Activated CD4-positive, alpha-beta memory T cell treated with anti-CD3 and anti-CD28 coated beads for 36 hours (primary cell): Measurements from ENCODE around the gene LBX2. TPM values are rescaled to one million over a fixed set of nuclear protein-coding genes. Genes with fewer than 3 reads are reported as not detected.
A peak's percentile ranks its signal among the peaks of the same experiment; 100 is the strongest.

Experiments used
- CTCF ChIA-PET: fragments of 350-600 bp; sonication (Branson Sonifier 250); formaldehyde crosslinking; loops from one replicate; lab custom pipeline; 2021; ENCODE audit warnings: antibody characterized with exemption, inconsistent platforms; lab: Charles Lee
- POLR2A ChIA-PET: fragments of 350-600 bp; sonication (Branson Sonifier 250); formaldehyde crosslinking; loops from one replicate; lab custom pipeline; 2021; ENCODE audit warnings: antibody characterized with exemption; lab: Charles Lee
- DNase-seq: peaks from one replicate; pipeline ENCODE4 v3.0.0-alpha.2; 2020
- H3K27ac Mint-ChIP-seq: one replicate; pipeline ENCODE4 v1.8.0; 2021; ENCODE audit warnings: mixed read lengths
- H3K27me3 Mint-ChIP-seq: one replicate; pipeline ENCODE4 v1.8.0; 2021; ENCODE audit warnings: mixed read lengths
- H3K36me3 Mint-ChIP-seq: one replicate; pipeline ENCODE4 v1.8.0; 2021; ENCODE audit warnings: mixed read lengths
- H3K4me1 Mint-ChIP-seq: one replicate; pipeline ENCODE4 v1.8.0; 2021; ENCODE audit warnings: low read depth, mixed read lengths
- H3K4me3 Mint-ChIP-seq: one replicate; pipeline ENCODE4 v1.8.0; 2021; ENCODE audit warnings: mild to moderate bottlenecking, mixed read lengths
- H3K9me3 Mint-ChIP-seq: one replicate; pipeline ENCODE4 v1.8.0; 2021; ENCODE audit warnings: mixed read lengths
- intact Hi-C: fragments of 100-400 bp; cut with micrococcal nuclease; formaldehyde crosslinking; loops from one replicate; pipeline ENCODE4 v1.15.1; 2023
- total RNA-seq, 2 experiments: library from RNA; stranded (reverse); gene quantifications; one replicate each; pipeline ENCODE4 v1.2.3, GENCODE V29; 2021

Gene LBX2, protein sequence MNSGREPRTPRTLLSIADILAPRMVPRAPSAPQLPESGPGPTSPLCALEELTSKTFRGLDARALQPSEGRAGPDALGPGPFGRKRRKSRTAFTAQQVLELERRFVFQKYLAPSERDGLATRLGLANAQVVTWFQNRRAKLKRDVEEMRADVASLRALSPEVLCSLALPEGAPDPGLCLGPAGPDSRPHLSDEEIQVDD
- under 1 TPM; 0.52 to 0.63 TPM for total RNA-seq

DNA sequence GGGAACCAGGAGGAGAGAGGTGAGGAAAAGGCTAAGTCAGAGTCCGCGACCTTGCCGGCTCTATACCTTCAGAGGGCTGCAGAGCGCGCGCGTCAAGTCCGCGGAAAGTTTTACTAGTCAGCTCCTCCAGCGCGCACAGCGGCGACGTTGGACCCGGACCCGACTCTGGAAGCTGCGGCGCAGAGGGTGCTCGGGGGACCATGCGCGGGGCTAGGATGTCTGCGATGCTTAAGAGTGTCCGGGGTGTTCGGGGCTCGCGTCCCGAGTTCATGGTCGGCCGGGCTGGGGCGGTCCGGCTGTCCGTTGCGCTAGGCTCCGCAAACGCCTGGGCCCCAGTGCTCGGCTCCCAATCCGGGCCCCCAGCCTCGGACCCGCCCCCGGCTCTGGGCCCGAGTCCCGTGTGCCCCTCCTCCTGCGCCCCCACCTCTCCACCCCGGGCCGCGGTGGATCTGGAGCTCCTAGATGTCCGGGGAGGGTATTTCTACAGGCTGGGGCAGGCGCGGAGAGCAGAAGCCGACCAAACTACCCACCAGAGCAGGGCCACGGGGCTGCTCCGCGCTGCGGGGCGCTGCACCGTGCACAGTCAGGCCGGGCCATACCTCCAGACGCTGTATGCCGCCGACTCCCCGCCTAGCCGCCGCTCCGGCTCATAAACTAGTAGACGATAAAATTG lies at the start of gene LBX2:
Gene LBX2 (minus strand): TSS at position 337 of the 673 bp plus-strand sequence. CDS start 66 bp downstream, at position 271.
- ChIA-PET CTCF (interaction anchor here (0.8 to 1.7 kb wide), 3 partner anchors 16 to 90 kb away, joined by 3 to 4 read pairs (median 3); partner anchors contain the start of genes CCDC142 and TTC31), POLR2A (interaction anchor here (1.1 to 1.4 kb wide), 2 partner anchors 17 to 40 kb away, joined by 3 read pairs; partner anchors contain the start of gene CCDC142)
- DNase-seq = peak; percentile 49
- Mint-ChIP-seq H3K9me3 (no peaks in the 10 kb centered on the region), H3K27ac (no peak within 1 kb of the TSS), H3K4me1 (peaks cover 41% of the 10 kb centered on the region), H3K27me3 (peaks cover 58% of the 10 kb centered on the region), H3K36me3 (peaks cover 6% of the 10 kb centered on the region), H3K4me3 (peak within 1 kb of the TSS; percentile 75)
- intact Hi-C loops = loop anchor here (5.0 kb wide), 1 partner anchor 33 kb away; no protein-coding TSS in a partner anchor

DNA sequence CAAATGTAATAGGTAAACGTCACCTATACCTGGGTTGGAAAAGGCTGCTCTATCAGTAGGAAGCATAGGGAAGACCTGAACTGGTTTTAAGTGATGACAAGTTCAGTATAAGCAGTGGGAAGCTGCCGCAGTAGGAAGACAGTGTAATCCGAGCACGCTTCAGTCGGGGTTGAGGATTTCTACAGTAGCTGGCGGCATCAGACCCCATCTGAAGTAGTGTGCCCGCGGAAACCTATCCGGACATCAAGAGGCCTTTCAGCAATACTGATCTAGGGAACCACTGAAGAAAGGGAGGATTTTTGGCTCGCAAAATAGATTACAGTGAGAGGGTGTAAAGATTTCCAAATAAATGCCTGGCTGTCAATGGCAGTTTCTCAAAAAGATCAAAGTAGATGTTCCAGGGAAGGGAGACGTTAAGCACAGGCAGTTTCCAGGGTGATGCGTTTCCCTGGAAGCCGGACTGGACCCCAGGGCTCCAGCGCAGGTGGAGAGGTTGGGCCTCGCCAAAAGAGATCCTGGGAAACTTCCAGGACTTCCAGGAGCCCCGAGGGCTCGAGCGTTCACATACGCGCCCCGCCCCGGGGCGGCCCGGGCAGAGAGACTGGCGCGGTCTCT lies 49.0 kb upstream of the LBX2 start:
- H3K27me3 Mint-ChIP-seq = peaks cover 21% of the 10 kb centered on the region
- CTCF ChIA-PET = interaction anchor here (0.5 kb wide), 1 partner anchor 398 kb away, joined by 5 read pairs; no protein-coding TSS in a partner anchor
- peaks cover 8% of the 10 kb centered on the region for H3K4me1 Mint-ChIP-seq
- H3K4me3 Mint-ChIP-seq = peak overlapping the region; percentile 66
- H3K27ac Mint-ChIP-seq = no peak overlapping the region
- no peaks in the 10 kb centered on the region for H3K36me3 Mint-ChIP-seq
- intact Hi-C loops = no loop called here
- POLR2A ChIA-PET = no interaction called here
- no peak for DNase-seq
- H3K9me3 Mint-ChIP-seq = no peaks in the 10 kb centered on the region

DNA sequence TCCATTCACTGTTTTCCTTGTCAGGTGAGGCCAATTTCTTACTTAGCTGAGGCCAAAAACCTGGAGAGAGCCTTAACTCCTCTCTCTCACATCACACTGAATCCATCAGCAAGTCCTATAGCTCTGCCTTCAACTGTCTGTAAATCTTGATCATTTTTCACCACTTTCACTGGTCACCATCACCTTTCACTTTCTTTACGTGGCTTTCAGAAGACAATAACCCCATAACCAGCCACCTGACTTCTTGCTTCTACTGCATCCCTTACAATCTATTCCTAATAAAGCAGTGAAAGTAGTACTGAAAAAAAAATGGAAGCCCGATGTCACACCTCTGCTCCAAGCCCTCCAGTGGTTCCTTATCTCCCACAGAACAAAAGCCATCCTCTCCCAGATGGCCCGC lies 46.6 kb upstream of the LBX2 start:
- Mint-ChIP-seq H3K36me3 (no peaks in the 10 kb centered on the region), H3K27me3 (peaks cover 26% of the 10 kb centered on the region), H3K4me3 (no peak overlapping the region), H3K9me3 (no peaks in the 10 kb centered on the region), H3K4me1 (peaks cover 6% of the 10 kb centered on the region), H3K27ac (no peak overlapping the region)
- ChIA-PET POLR2A (interaction anchor here (1.3 kb wide), 1 partner anchor 14 kb away, joined by 3 read pairs; no protein-coding TSS in a partner anchor), CTCF (interaction anchor here (1.9 to 2.5 kb wide), 2 partner anchors 30 to 42 kb away, joined by 5 to 7 read pairs; no protein-coding TSS in a partner anchor)
- no peak for DNase-seq
- intact Hi-C loops = no loop called here

DNA sequence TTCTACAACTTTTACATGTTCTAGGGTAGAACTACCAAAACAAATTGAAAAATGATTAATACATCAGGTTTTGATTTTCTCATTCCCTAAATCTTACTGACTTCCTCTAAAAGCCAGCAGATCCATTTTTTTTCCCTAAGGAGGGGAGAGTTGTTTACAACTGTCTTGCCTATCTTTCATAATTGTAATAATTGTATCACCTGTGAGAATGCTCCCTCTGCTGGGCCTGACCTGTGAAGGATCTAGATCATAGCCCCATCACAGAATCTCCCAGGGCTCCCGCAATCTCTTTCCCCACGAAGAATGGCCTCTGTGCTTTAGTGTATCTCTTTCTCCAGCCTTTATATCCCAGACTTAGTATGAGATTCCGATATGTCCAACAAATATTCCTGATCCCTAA lies 45.2 kb upstream of the LBX2 start:
- Mint-ChIP-seq H3K4me3 (no peak overlapping the region), H3K27me3 (peaks cover 21% of the 10 kb centered on the region), H3K27ac (no peak overlapping the region), H3K36me3 (no peaks in the 10 kb centered on the region), H3K9me3 (no peaks in the 10 kb centered on the region), H3K4me1 (peaks cover 6% of the 10 kb centered on the region)
- no peak for DNase-seq
- POLR2A ChIA-PET = interaction anchor here (1.3 kb wide), 1 partner anchor 13 kb away, joined by 3 read pairs; no protein-coding TSS in a partner anchor
- intact Hi-C loops = no loop called here
- CTCF ChIA-PET = interaction anchor here (0.6 to 2.5 kb wide), 6 partner anchors 10 to 62 kb away, joined by 3 to 7 read pairs (median 4); partner anchors contain the start of genes CCDC142, DOK1, LOXL3 and TTC31

DNA sequence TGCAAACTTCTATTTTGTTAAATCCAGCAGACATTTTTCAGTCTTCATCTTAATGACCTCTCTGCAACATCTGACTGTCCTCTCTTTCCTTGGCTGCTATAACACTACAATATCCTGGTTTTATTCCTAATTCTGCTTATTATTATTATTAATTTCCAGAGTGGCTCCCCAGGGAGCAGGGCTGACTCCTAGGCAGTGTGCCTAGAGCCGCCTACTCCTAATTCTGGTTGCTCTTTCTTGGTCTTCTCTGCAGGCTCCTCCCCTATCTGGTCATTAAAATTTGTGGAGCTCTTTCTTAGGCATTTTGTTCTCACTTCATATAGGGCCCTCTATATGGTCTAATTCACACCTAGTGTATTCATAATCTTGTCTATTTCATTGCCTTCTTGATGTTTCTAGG lies 43.6 kb upstream of the LBX2 start:
- Mint-ChIP-seq H3K4me3 (no peak overlapping the region), H3K9me3 (no peaks in the 10 kb centered on the region), H3K36me3 (no peaks in the 10 kb centered on the region), H3K27me3 (peaks cover 24% of the 10 kb centered on the region), H3K4me1 (no peaks in the 10 kb centered on the region), H3K27ac (no peak overlapping the region)
- CTCF ChIA-PET = interaction anchor here (1.0 to 1.1 kb wide), 2 partner anchors 42 to 46 kb away, joined by 3 to 4 read pairs; no protein-coding TSS in a partner anchor
- no peak for DNase-seq
- POLR2A ChIA-PET = no interaction called here
- intact Hi-C loops = no loop called here

DNA sequence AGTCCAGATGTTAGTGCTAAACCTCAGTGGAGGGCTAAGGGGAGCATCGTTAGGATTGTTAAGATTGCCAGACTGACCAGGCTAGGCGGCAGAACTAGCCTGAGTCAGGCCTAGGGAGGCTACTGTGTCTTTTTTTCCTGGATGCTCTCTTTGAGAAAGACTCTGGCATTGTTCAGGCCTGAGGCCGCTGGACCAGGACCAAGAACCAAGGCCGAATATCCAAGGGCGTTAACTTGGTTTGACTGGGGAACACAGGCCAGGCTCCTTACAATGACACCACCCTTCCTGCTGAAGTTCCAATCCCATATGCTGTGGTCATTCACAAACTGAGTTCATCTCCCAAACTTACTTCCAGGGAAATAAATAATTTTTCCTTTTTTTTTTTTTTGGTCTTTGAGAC lies 40.9 kb upstream of the LBX2 start:
- Mint-ChIP-seq H3K4me1 (no peaks in the 10 kb centered on the region), H3K36me3 (no peaks in the 10 kb centered on the region), H3K9me3 (no peaks in the 10 kb centered on the region), H3K27ac (no peak overlapping the region), H3K4me3 (no peak overlapping the region), H3K27me3 (peaks cover 22% of the 10 kb centered on the region)
- POLR2A ChIA-PET = no interaction called here
- intact Hi-C loops = no loop called here
- DNase-seq = no peak
- CTCF ChIA-PET = no interaction called here

DNA sequence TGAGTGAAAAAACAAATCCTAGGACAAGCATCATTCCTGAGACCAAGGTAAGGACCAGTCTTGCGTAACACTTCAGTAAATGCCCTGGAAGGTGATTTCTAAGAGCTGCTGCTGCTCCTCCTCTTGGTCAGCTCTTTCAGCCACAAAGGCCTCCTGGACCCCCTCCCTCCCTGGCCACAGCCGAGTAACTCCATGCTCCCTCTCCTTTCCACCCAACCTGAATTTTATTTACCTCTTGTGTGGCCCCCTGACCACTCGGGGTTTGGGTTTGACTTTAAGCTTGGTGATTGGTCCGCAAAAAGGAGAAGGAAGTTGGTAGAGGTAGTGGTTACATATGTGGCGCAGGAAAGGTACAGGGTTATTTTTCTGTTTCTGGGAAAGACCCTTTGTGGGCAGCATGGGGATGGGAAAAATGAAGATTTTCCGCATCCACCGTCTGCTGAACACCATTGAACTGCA lies 39.5 kb upstream of the LBX2 start:
- Mint-ChIP-seq H3K27me3 (peaks cover 22% of the 10 kb centered on the region), H3K27ac (no peak overlapping the region), H3K9me3 (no peaks in the 10 kb centered on the region), H3K4me3 (no peak overlapping the region), H3K4me1 (no peaks in the 10 kb centered on the region), H3K36me3 (peaks cover under 1% of the 10 kb centered on the region)
- intact Hi-C loops = no loop called here
- POLR2A ChIA-PET = no interaction called here
- no peak for DNase-seq
- CTCF ChIA-PET = interaction anchor here (1.1 to 1.5 kb wide), 2 partner anchors 48 to 57 kb away, joined by 3 to 6 read pairs; no protein-coding TSS in a partner anchor

DNA sequence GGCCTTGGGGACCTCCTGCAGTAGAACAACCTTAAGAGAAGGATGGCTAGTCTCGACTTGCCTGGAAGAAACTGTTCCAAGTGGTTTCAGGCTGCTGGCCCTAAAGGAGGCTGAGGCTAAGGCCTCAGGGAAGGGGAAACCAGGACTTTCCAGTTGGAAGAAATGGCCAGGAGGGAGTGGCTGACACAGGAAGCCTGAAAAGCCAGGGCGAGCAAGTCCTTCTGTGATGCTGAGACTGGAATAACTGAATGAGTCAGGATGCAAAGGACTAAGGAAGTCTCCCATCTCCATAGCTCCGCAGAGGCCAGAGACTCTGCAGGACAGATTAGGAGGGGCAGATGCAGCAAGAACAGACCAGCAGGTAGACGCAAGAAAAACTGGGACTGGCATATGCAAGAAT lies 37.7 kb upstream of the LBX2 start:
- peaks cover 18% of the 10 kb centered on the region for H3K27me3 Mint-ChIP-seq
- H3K9me3 Mint-ChIP-seq = no peaks in the 10 kb centered on the region
- POLR2A ChIA-PET = no interaction called here
- peaks cover 13% of the 10 kb centered on the region for H3K36me3 Mint-ChIP-seq
- no peak for DNase-seq
- CTCF ChIA-PET = no interaction called here
- no peak overlapping the region for H3K4me3 Mint-ChIP-seq
- peaks cover 4% of the 10 kb centered on the region for H3K4me1 Mint-ChIP-seq
- no peak overlapping the region for H3K27ac Mint-ChIP-seq
- intact Hi-C loops = no loop called here

DNA sequence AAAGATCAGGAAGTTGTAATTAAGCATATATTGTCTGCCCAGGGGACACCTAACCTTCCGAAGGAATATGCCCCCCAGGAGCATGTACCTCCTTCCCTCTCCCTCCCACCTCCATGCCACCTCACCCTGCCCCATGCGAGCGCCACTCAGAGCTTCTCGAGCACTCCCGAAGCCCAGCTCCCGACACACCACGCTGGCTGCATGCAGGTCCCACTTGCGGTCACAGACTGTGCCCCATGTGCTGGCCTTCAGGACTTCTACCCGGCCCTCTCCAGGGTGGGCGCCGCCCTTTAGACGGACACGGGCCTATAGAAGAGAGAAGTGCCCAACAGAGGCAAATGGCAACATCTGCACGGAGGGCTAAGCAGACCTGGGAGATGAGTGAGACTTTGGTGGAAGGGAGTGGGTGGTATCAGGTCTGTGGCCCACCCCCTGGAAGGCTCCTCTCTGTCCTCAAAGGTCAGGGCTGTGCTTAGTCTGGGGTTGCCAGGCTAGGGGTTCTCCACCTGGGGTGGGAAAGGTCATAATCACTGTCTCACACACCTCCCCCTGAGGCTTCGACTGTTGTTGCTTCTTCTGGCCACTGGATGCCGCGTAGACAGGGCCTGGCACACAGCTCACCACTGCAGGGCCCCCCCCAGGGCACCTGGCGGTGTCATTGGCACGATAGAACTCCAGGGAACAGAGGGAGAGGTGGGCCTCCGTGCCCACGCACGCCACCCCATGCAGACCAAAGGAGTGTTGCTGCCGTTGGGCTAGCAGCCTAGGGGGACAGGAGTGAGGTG lies 37.0 kb upstream of the LBX2 start:
- H3K36me3 Mint-ChIP-seq = peaks cover 21% of the 10 kb centered on the region
- ChIA-PET CTCF (no interaction called here), POLR2A (no interaction called here)
- H3K9me3 Mint-ChIP-seq = no peaks in the 10 kb centered on the region
- intact Hi-C loops = no loop called here
- DNase-seq = no peak
- H3K4me1 Mint-ChIP-seq = peaks cover 11% of the 10 kb centered on the region
- H3K27ac Mint-ChIP-seq = no peak overlapping the region
- no peak overlapping the region for H3K4me3 Mint-ChIP-seq
- H3K27me3 Mint-ChIP-seq = peaks cover 18% of the 10 kb centered on the region

DNA sequence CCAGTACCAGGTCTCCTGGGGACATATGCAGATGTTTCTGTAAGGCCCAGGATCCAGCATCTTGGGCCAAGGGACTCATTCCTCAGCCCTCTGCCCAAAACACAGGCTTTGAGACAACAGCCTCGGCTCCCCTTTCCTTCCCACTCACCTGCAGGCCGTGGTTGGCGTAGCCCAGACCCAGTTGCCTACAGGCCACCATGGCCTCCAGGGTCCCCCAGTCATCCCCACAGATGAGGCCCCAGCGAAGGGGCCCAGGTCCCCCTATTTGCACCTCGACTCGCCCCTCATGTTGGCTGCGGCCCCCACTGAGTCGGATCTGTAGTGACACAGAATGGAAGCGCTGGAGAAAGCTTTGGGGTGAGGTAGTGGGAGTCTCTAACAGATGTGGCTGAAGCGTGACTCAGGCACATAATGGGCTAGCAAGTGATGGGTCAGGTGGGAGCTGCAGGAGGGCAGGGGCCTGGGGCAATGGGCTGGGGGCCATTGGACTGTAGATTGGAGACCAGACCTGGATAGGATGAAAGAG lies 36.1 kb upstream of the LBX2 start:
- Mint-ChIP-seq H3K4me3 (no peak overlapping the region), H3K4me1 (peaks cover 19% of the 10 kb centered on the region), H3K9me3 (no peaks in the 10 kb centered on the region), H3K27me3 (peaks cover 15% of the 10 kb centered on the region), H3K27ac (no peak overlapping the region), H3K36me3 (peaks cover 28% of the 10 kb centered on the region)
- CTCF ChIA-PET = no interaction called here
- no peak for DNase-seq
- intact Hi-C loops = no loop called here
- POLR2A ChIA-PET = no interaction called here

DNA sequence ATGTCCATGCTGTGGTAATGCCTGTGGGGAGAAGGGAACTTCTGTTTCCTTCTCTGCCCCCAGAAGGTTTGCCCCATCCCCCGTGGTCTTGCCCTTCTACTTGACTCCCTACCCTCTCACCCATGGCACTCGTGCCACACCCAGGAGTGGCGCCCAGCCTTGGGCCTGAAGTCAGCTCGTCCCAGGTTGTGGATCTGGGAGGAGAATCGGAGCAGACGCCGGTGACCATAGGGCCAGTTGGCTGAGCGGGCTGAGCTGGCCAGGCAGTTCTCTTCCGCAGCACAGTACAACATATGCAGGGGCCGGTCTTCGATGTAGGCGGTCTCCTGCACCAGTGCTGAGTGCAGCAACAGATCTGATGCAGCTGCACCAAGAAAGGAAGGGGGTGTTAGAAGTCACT lies 35.0 kb upstream of the LBX2 start:
- Mint-ChIP-seq H3K4me3 (no peak overlapping the region), H3K27me3 (peaks cover 15% of the 10 kb centered on the region), H3K9me3 (no peaks in the 10 kb centered on the region), H3K4me1 (peaks cover 20% of the 10 kb centered on the region), H3K27ac (no peak overlapping the region), H3K36me3 (peaks cover 30% of the 10 kb centered on the region)
- ChIA-PET CTCF (no interaction called here), POLR2A (no interaction called here)
- intact Hi-C loops = loop anchor here (5.0 kb wide), 2 partner anchors 37 to 38 kb away; partner anchors contain the start of gene LBX2
- DNase-seq = no peak
